Nephron progenitor cell (in vitro differentiated cells): Measurements from ENCODE around the gene MUS81.

Source experiments
- DNase-seq: peaks from one replicate; pipeline ENCODE4 v3.0.0; 2021
- H3K27ac Mint-ChIP-seq: 2 replicates; pipeline ENCODE4 v1.8.0; 2021; ENCODE audit warnings: mild to moderate bottlenecking, moderate library complexity, mixed read lengths
- H3K27me3 Mint-ChIP-seq: 2 replicates; pipeline ENCODE4 v1.8.0; 2021; ENCODE audit warnings: mild to moderate bottlenecking, low read depth, mixed read lengths; ENCODE audit not compliant: poor library complexity
- H3K36me3 Mint-ChIP-seq: 2 replicates; pipeline ENCODE4 v1.8.0; 2021; ENCODE audit warnings: low read depth, mixed read lengths
- H3K4me1 Mint-ChIP-seq: 2 replicates; pipeline ENCODE4 v1.8.0; 2021; ENCODE audit warnings: mixed read lengths
- H3K4me3 Mint-ChIP-seq: 2 replicates; pipeline ENCODE4 v1.8.0; 2021; ENCODE audit warnings: mild to moderate bottlenecking, moderate library complexity, mixed read lengths
- H3K9me3 Mint-ChIP-seq: 2 replicates; pipeline ENCODE4 v1.8.0; 2021; ENCODE audit warnings: mild to moderate bottlenecking, moderate library complexity, mixed read lengths
- TF ChIP-seq, protein P1 (sequence below): fragments of 200-600 bp; sonication (generic); IDR thresholded peaks from 2 replicates; pipeline ENCODE4 v1.5.0; 2021; ENCODE audit warnings: antibody characterized with exemption

MUS81 gene

DNA sequence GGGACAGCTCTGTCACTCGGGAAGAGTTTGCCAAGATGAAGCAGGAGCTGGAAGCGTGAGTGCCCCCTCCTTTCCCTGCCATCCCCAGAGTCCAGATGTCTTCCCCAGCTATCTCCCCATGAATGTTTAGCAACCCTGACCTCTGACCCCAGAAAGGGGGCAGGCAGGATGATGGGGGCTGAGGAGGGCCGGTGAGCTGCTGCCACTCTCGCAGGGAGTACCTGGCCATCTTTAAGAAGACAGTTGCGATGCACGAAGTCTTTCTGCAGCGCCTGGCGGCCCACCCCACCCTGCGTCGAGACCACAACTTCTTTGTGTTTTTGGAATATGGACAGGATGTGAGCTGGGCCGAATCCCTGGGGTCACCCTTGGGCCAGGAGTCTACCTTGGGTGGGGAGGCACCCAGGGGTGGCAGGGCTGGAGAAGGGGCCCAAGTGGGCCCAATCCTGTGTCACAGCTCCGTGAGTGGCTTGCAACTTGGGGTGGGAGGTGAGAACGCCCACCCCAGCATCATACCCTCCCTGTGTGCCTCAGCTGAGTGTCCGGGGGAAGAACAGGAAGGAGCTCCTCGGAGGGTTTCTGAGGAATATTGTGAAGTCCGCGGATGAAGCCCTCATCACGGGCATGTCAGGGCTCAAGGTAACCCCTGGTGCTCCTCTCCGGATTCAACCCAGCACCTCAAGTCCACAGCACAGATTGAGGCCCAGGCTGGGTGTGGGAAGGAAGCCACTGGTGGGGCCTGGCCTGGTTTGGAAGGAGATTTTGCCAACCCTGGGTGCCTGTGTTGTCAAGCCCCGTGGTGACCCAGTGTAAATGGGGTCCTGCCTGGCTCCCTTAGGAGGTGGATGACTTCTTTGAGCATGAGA, 9.8 kb upstream of the MUS81 start:
- Mint-ChIP-seq H3K36me3 (peaks cover 37% of the 10 kb centered on the region), H3K27ac (no peak overlapping the region), H3K9me3 (peaks cover 4% of the 10 kb centered on the region), H3K27me3 (peaks cover 14% of the 10 kb centered on the region), H3K4me3 (no peak overlapping the region), H3K4me1 (peaks cover 25% of the 10 kb centered on the region)
- TF ChIP-seq, protein P1, sequence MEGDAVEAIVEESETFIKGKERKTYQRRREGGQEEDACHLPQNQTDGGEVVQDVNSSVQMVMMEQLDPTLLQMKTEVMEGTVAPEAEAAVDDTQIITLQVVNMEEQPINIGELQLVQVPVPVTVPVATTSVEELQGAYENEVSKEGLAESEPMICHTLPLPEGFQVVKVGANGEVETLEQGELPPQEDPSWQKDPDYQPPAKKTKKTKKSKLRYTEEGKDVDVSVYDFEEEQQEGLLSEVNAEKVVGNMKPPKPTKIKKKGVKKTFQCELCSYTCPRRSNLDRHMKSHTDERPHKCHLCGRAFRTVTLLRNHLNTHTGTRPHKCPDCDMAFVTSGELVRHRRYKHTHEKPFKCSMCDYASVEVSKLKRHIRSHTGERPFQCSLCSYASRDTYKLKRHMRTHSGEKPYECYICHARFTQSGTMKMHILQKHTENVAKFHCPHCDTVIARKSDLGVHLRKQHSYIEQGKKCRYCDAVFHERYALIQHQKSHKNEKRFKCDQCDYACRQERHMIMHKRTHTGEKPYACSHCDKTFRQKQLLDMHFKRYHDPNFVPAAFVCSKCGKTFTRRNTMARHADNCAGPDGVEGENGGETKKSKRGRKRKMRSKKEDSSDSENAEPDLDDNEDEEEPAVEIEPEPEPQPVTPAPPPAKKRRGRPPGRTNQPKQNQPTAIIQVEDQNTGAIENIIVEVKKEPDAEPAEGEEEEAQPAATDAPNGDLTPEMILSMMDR, result no peak
- no peak for DNase-seq

DNA sequence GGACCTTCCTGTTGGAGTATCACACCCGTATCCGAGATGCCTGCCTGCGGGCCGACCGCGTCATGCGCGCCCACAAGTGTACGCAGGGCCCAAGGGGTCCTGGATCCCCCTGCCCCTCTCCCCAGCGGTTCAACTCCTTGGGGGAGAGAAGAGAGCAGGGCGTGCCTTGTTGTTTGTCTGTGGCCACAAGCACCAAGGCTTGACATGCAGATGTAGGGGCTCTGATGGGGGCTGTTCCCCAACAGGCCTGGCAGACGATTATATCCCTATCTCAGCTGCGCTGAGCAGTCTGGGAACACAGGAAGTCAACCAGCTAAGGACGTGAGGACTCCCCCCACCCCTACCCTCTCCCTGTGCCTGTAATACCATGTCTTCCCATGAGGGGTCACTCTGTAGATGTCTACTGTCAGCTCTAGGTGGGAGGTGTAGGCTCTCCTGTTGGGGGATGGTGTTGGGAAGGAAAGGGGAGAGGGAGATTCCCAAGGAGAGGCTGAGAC, 9.1 kb upstream of the MUS81 start:
- no peak overlapping the region for H3K4me3 Mint-ChIP-seq
- peaks cover 43% of the 10 kb centered on the region for H3K36me3 Mint-ChIP-seq
- peaks cover 4% of the 10 kb centered on the region for H3K9me3 Mint-ChIP-seq
- peaks cover 32% of the 10 kb centered on the region for H3K4me1 Mint-ChIP-seq
- no peak for DNase-seq
- H3K27ac Mint-ChIP-seq, result no peak overlapping the region
- H3K27me3 Mint-ChIP-seq, result peaks cover 14% of the 10 kb centered on the region
- TF ChIP-seq, protein P1, result peak; percentile 27

DNA sequence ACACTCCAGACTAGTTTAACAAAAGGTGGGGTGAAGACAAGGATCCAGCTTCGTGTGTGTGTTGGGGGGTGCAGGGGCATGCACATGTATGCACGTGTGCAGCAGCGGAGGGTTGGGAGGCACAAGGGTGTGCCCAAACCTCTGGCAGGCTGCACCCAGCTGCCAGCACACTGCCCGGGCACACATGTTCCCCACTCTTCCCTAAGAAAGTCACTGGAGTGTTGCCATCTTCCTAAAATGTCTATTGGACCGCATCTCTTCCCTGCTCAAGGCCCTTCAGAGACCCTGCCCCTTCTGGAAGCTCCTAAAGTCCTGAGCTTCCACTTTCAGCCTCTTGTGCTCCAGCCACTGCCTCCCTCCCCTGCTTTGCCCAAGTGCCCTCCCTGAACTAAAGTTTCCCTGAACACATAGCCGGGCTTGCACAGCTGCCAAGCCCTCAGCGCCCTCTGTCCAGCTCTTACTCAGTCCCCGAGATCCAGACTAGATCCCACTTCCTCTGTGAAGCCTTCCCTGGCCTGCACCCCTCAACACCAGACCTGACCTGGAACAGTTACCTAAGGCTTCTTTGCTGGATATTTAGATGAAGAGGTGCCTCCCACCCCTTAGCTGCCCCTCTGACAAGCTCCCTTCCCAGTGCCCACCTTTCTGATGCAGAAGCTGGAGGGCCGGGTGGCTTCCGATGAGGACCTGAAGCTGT, 8.3 kb upstream of the MUS81 start:
- TF ChIP-seq, protein P1, result no peak
- H3K4me3 Mint-ChIP-seq, result no peak overlapping the region
- peak overlapping the region; percentile 82 for H3K27ac Mint-ChIP-seq
- peaks cover 14% of the 10 kb centered on the region for H3K27me3 Mint-ChIP-seq
- H3K9me3 Mint-ChIP-seq, result peaks cover 4% of the 10 kb centered on the region
- peaks cover 51% of the 10 kb centered on the region for H3K36me3 Mint-ChIP-seq
- no peak for DNase-seq
- H3K4me1 Mint-ChIP-seq, result peaks cover 39% of the 10 kb centered on the region

DNA sequence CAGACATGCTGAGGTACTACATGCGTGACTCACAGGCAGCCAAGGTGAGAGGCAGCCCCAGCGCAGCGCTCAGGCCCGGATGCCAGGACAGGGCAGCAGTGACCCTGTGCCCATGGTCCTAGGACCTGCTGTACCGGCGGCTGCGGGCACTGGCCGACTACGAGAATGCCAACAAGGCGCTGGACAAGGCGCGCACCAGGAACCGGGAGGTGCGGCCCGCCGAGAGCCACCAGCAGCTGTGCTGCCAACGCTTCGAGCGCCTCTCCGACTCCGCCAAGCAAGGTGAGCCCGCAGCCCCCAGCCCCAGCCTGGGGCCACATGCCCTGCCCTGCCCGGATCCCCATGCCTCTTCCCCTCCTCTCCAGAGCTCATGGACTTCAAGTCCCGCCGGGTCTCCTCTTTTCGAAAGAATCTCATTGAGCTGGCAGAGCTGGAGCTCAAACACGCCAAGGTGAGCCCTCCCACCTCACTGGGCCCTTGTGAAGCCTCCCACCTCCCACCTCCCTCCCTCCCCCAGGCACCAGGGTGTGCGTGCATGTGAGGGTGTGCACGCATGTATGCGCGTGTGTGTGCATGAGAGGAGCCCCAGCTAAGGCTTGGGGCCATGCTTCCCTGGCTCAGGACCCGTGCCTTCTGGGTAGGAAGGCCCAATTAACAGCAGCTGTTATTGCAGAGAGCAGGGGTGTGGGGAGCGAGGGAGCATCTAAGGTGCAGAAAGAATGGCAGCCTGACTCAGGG, 7.6 kb upstream of the MUS81 start:
- no peak for DNase-seq
- peak overlapping the region; percentile 68 for H3K27ac Mint-ChIP-seq
- H3K4me1 Mint-ChIP-seq, result peaks cover 39% of the 10 kb centered on the region
- H3K36me3 Mint-ChIP-seq, result peaks cover 51% of the 10 kb centered on the region
- TF ChIP-seq, protein P1, result no peak
- peaks cover 4% of the 10 kb centered on the region for H3K9me3 Mint-ChIP-seq
- H3K4me3 Mint-ChIP-seq, result no peak overlapping the region
- H3K27me3 Mint-ChIP-seq, result peaks cover 10% of the 10 kb centered on the region

DNA sequence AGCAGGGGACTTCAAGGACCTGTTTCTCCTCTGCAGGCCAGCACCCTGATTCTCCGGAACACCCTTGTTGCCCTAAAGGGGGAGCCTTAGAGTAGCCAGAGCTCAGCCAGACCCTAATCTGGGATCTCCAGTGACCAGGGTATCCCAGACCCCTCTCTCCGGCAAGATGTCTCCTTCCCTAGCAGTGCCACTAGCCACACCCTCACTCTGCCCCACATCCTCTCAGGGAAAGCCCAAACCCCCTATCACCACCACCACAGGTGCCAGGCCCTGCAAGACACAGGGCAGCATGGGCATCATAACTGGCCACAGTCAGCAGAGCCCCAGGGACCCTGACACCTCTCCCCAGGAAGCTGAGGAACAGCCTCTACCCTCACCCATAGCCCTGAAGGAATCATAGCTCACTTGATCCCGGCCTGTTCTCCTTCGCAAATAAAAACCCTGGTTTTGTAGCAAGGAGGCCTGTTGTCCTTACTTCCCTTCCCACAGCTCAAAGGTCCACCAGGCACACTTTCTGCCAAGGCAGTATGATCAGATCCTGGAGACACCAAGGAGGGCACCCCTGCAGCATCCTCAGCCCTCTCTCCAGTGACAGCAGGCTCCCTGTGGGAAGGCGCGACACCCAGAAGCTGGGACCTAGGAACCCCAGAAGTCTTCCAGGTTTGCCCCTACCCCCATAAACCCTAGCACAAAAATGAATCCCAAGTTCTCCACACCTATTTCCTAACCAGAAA, 6.8 kb upstream of the MUS81 start:
- Mint-ChIP-seq H3K4me3 (no peak overlapping the region), H3K4me1 (peaks cover 42% of the 10 kb centered on the region), H3K9me3 (peaks cover 4% of the 10 kb centered on the region), H3K27ac (peak overlapping the region; percentile 92), H3K36me3 (peaks cover 51% of the 10 kb centered on the region), H3K27me3 (peaks cover 5% of the 10 kb centered on the region)
- DNase-seq, result no peak
- TF ChIP-seq, protein P1, result no peak
